Gastrocnemius medialis (tissue), 4 donors: ENCODE data around the gene RHOT2.

ENCODE experiments used
- CTCF ChIP-seq, 5 experiments: fragments of 450-650 bp in 3 of 5; fragments of 200-600 bp in 2 of 5; sonication (generic) in 2 of 5; IDR thresholded peaks in 4 of 5; conservative IDR thresholded peaks in 1 of 5; 1 replicate in 4 of 5; 2 replicates in 1 of 5; pipeline ENCODE4 v1.5.1; 2016 to 2019; ENCODE audit warnings: antibody characterized with exemption in 5 of 5, mild to moderate bottlenecking in 3 of 5, moderate library complexity in 3 of 5
- POLR2A ChIP-seq, 2 donors: fragments of 450-650 bp; IDR thresholded peaks; one replicate each; pipeline ENCODE4 v1.6.1; 2017; ENCODE audit warnings: antibody characterized with exemption in 2 of 2, mild to moderate bottlenecking in 2 of 2, moderate library complexity in 2 of 2

- TF ChIP-seq POLR2A (IDR thresholded peaks at IDR 0.05) = no peak
- no peak for TF ChIP-seq CTCF (IDR thresholded peaks at IDR 0.05 in 4 of 5, conservative IDR thresholded peaks at IDR 0.05 in 1 of 5)
Measured at GRCh38 chr16:659618-660017, 8.3 kb upstream of the RHOT2 start.
